Gastrocnemius medialis (tissue), 4 donors: ENCODE results near the gene ARHGAP9.

Experiments used
- POLR2A ChIP-seq, 2 donors: fragments of 450-650 bp; IDR thresholded peaks; one replicate each; pipeline ENCODE4 v1.6.1; 2017; ENCODE audit warnings: antibody characterized with exemption in 2 of 2, mild to moderate bottlenecking in 2 of 2, moderate library complexity in 2 of 2
- TF ChIP-seq, protein P1 (sequence below), 5 experiments: fragments of 450-650 bp in 3 of 5; fragments of 200-600 bp in 2 of 5; sonication (generic) in 2 of 5; IDR thresholded peaks in 4 of 5; conservative IDR thresholded peaks in 1 of 5; 1 replicate in 4 of 5; 2 replicates in 1 of 5; pipeline ENCODE4 v1.5.1; 2016 to 2019; ENCODE audit warnings: antibody characterized with exemption in 5 of 5, mild to moderate bottlenecking in 3 of 5, moderate library complexity in 3 of 5

DNA sequence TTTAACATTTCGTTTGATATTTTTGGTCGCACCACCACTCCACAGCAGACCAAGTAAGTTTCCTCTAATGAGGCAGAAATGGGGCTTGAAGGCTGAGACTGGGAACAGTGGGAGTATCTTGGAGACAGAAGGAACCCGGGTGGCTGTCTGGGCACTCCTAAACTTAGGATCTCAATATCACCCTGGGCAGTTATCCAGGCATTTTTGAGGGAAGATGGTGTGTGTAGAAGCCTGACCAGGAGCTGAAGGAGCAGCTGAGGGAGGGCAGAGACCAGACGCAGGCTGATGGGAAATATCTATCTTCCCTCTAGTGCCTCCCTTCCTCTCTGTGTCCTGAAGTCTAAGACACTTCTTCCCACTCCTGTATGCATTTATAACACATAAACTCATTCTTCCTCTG is 18.9 kb upstream of the ARHGAP9 start:
- TF ChIP-seq, protein P1, sequence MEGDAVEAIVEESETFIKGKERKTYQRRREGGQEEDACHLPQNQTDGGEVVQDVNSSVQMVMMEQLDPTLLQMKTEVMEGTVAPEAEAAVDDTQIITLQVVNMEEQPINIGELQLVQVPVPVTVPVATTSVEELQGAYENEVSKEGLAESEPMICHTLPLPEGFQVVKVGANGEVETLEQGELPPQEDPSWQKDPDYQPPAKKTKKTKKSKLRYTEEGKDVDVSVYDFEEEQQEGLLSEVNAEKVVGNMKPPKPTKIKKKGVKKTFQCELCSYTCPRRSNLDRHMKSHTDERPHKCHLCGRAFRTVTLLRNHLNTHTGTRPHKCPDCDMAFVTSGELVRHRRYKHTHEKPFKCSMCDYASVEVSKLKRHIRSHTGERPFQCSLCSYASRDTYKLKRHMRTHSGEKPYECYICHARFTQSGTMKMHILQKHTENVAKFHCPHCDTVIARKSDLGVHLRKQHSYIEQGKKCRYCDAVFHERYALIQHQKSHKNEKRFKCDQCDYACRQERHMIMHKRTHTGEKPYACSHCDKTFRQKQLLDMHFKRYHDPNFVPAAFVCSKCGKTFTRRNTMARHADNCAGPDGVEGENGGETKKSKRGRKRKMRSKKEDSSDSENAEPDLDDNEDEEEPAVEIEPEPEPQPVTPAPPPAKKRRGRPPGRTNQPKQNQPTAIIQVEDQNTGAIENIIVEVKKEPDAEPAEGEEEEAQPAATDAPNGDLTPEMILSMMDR (IDR thresholded peaks at IDR 0.05 in 4 of 5, conservative IDR thresholded peaks at IDR 0.05 in 1 of 5): no peak
- no peak for TF ChIP-seq POLR2A (IDR thresholded peaks at IDR 0.05)
